NCI-H82 treated with DMSO at 0.1 percent for 48 hours (cell line): ENCODE measurements around the gene TYMS.

Experiments used
- DNase-seq: peaks from one replicate; lab custom pipeline; 2025; ENCODE audit not compliant: unreplicated experiment; lab: John Stamatoyannopoulos, UW

The TYMS gene

DNA sequence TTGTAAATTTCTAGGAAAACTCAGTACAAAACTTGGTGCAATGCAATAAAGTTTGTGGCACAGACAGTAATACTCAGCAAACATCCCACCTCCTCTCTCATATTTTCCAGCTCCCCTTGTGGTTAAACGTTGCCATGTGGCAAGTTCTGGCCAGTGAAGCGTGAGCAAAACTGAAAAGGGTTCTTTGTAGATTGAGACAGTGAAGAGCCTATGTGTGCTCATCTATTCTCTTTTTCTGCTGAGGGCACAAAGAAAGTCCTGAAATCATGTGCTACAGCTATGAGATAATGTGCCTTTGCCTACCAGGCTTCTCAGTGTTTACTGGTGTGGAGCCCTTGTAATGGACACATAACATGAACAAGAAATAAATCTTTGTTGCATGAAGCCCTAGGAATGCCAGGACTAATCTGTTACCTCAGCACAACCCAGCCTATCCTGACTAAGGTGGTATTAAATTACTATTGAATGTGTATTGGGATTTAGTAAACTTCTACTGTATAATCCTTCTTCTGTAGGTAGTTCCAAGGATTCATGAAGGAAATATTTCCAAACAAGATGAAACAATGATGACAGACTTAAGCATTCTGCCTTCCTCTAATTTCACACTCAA is 13.0 kb upstream of the TYMS start:
- DNase-seq: no peak

GRCh38 chr18:647304-647703 is 10.1 kb upstream of the TYMS start:
- DNase-seq: no peak

- DNase-seq: no peak
Measured at GRCh38 chr18:649341-649740, 8.1 kb upstream of the TYMS start.

DNA sequence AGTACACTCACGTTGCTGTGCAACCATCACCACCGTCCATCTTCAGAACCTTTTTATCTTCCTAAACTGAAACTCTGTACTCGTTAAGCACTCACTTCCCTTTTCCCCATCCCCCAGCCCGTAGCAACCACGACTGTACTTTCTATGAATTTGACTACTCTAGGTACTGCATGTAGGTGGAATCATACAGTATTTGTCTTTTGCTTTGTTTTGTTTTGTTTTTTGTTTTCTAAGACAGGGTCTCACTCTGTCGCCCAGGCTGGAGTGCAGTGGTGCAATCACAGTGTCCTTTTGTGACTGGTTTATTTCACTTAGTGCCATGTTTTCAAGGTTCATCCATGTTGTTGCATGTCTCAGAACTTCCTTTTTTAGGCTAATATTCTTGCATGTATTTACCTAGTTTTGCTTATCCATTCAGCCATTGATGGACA is 7.0 kb upstream of the TYMS start:
- DNase-seq: no peak

- peak; percentile 2 for DNase-seq
Measured at GRCh38 chr18:652131-652530, 5.3 kb upstream of the TYMS start.

DNA sequence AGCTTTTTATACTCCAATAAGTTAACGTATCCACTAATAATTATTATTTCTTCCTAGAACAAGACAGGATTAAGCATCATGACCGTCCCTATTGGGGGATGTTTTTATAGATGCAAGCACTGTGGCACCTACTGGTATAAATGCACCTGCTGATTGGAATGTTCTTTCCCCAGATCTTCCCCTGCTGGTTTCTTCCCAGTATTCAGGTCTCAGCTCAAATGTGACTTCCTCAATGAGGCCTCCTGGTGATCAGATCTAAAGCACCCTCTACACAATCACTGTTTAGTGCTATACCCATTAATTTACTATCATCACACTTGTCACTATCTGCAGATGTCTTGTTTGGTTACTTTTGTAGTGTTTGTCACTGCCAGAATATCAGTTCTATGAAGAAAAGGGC is 3.9 kb upstream of the TYMS start:
- no peak for DNase-seq

GRCh38 chr18:654601-655000 is 2.9 kb upstream of the TYMS start:
- DNase-seq: no peak

DNA sequence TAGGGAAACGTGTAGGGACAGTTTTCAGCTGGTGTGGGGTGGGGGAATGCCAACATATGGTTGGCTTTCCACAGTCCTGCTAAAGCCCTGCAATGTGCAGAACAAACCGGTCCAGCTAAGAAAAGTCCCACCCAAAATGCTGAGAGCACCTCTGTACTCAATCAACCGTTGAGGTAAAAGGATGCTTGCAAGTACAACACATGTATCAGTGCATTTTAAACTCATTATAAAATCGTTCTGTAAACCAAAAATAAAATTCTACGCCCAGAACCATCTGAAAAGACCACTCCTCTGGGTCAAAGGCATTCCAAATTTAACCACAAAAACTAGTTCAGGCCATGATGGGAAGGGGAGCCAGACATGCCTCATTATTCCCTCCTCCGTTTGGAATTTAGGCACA is 2.0 kb upstream of the TYMS start:
- no peak for DNase-seq

- DNase-seq: peak; percentile 78
Measured at GRCh38 chr18:658001-658946, 821 bp downstream of the TYMS start.

- DNase-seq: no peak
Measured at GRCh38 chr18:658947-659533, 1.6 kb downstream of the TYMS start.

- no peak for DNase-seq
Measured at GRCh38 chr18:659597-659996, 2.1 kb downstream of the TYMS start.

- DNase-seq: no peak
Measured at GRCh38 chr18:662197-662596, 4.7 kb downstream of the TYMS start.

DNA sequence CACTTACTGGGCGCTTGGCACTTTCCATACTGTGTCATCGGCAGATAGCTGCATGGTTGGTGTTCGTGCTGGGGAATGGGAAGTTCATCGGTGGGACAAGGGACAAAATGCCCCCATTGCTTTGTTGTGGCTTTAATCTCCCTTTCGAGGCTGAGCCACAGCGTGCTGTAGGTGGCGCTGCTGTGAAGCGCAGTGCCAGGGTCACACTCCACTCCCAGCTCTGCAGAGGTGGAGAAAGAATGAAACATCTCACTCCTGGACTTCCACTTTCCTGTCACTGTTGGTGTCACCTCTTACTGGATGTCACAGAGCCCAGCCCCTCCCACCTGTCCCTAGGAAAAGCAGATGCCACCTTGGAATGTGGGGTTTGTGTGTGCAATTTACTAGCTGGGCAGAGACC is 8.7 kb downstream of the TYMS start:
- no peak for DNase-seq

DNA sequence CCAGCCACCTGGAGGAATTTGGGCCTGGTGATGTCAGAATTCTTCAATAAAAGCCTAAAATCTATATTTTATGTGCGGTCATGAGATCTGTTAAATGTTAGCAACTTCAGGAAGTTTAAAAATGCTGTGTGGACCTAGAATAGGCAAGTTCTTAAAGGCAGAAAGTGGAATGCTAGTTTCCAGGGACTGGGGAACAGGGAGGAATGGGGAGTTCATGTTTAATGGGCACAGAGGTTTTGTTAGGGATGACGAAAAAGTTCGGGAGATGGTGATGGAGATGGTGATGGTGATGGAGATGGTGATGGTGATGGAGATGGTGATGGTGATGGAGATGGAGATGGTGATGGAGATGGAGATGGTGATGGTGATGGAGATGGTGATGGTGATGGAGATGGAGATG is 9.2 kb downstream of the TYMS start:
- no peak for DNase-seq

GRCh38 chr18:668260-668659 is 10.8 kb downstream of the TYMS start:
- DNase-seq: no peak

- no peak for DNase-seq
Measured at GRCh38 chr18:669077-669476, 11.6 kb downstream of the TYMS start.

DNA sequence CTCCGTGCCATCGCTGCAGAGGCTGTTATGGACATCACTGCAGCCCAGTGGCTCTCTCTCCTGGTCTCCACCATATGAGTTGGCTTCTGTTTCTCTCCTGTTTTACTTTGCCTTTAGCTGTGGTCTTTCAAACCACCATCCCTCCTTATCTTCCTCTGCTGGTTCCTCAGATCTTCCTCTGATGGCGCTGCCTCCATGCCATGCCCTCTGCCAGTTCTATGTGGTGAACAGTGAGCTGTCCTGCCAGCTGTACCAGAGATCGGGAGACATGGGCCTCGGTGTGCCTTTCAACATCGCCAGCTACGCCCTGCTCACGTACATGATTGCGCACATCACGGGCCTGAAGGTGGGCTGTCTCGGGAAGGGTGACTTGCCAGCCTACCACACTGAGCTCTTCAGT is 13.1 kb downstream of the TYMS start:
- no peak for DNase-seq

DNA sequence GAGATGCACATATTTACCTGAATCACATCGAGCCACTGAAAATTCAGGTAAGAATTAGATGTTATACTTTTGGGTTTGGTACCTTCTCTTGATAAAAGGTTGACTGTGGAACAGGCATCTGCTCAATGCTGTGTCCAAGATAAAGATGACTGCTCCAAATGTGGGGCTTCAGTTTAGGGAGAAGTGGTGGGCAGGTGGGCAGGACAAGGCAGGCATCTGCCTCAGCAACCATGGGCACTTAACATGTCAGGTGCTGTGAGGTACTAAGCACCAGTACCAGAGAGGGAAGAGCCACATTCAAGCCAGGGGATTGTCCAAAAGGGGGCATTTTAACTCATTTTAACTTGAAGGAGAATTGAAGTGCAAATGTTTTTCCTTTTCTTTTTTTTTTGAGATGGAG is 14.0 kb downstream of the TYMS start:
- no peak for DNase-seq

- DNase-seq: no peak
Measured at GRCh38 chr18:673317-673716, 15.9 kb downstream of the TYMS start.

- DNase-seq: no peak
Measured at GRCh38 chr18:673769-674168, 16.3 kb downstream of the TYMS start.

DNA sequence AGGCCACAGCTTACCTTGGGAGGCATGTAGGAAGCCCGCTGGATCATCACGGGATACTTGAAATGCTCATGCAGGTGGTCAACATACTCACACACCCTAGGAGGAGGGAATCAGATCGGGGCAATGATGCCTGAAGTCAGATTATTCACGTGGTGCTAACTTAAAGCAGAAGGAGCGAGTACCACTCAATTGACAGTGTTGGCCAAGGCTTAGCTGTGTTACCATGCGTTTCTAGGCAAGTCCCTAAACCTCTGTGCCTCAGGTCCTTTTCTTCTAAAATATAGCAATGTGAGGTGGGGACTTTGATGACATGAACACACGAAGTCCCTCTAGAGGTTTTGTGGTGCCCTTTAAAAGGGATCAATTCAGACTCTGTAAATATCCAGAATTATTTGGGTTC is 17.9 kb downstream of the TYMS start:
- no peak for DNase-seq

GRCh38 chr18:676069-676468 is 18.6 kb downstream of the TYMS start:
- peak; percentile 11 for DNase-seq
